K562 (cell line): ENCODE results near the gene PPP1R37. TPM values are rescaled to one million over a fixed set of nuclear protein-coding genes. Genes with fewer than 3 reads are reported as not detected.

Experiments
- ATAC-seq: fragments of 200-7000 bp; cut with Tn5 transposase; 3 replicates; pipeline ENCODE4 v1.9.1; 2020; ENCODE audit warnings: moderate library complexity
- BruUV-seq: library from RNA; stranded (reverse); fragments of 400-500 nt; replicated peaks from 2 replicates; lab custom pipeline; 2021; lab: Mats Ljungman, UMichigan
- CTCF ChIA-PET: fragments of 300-600 bp; formaldehyde crosslinking; extraction: SDS; loops from one replicate; lab custom pipeline; 2021; ENCODE audit warnings: low intra/inter-chr PET ratio; lab: Yijun Ruan, JAX
- POLR2A ChIA-PET: fragments of 300-600, 350-650 bp; sonication (Branson Sonifier 250); formaldehyde crosslinking; extraction: SDS; loops from one replicate; lab custom pipeline; 2021; ENCODE audit warnings: antibody characterized with exemption, inconsistent platforms; lab: Yijun Ruan, JAX
- DNase-seq, 4 experiments: peaks; one replicate each; pipeline versions ENCODE4 v3.0.0 to v3.0.0-alpha.2; 2011 to 2018; ENCODE audit warnings: low spot score in 3 of 4, mixed read lengths in 3 of 4; ENCODE audit errors: extremely low read depth in 1 of 4
- FAIRE-seq: peaks from 2 replicates; lab custom pipeline; 2011; peaks lifted over from hg19 to GRCh38; lab: Jason Lieb, UNC
- H2AFZ ChIP-seq: 2 replicates; pipeline ENCODE4 v1.6.0; 2011; ENCODE audit warnings: low read depth, low read length, control low read depth, inconsistent platforms
- H3K27ac ChIP-seq: fragments of 200-600 bp; 3 replicates; pipeline ENCODE4 v1.8.0; 2011; ENCODE audit warnings: low read depth, mild to moderate bottlenecking, control low read depth, inconsistent platforms, low read length, moderate library complexity, mixed read lengths; ENCODE audit errors: extremely low read depth
- H3K27me3 ChIP-seq, 2 experiments: fragments of 300-600 bp in 1 of 2; 2 replicates in 1 of 2; 3 replicates in 1 of 2; pipeline versions ENCODE4 v1.6.0 to v1.8.0; 2011; ENCODE audit warnings: inconsistent platforms in 2 of 2, low read length in 2 of 2, mild to moderate bottlenecking in 1 of 2, mixed read lengths in 1 of 2, moderate library complexity in 1 of 2; ENCODE audit not compliant: control insufficient read depth in 2 of 2, insufficient read depth in 2 of 2
- H3K36me3 ChIP-seq: fragments of 300-600 bp; 3 replicates; pipeline ENCODE4 v1.8.0; 2011; ENCODE audit warnings: mild to moderate bottlenecking, low read length, inconsistent platforms; ENCODE audit not compliant: control insufficient read depth, insufficient read depth
- H3K4me1 ChIP-seq, 2 experiments: fragments of 200-600 bp in 1 of 2; replicated peaks in 1 of 2; 2 replicates in 1 of 2; 3 replicates in 1 of 2; pipeline versions ENCODE4 v1.5.1 to v1.8.0; 2011; ENCODE audit warnings: inconsistent platforms in 2 of 2, low read length in 2 of 2, mild to moderate bottlenecking in 1 of 2, mixed read lengths in 1 of 2, moderate library complexity in 1 of 2; ENCODE audit not compliant: control insufficient read depth in 2 of 2, insufficient read depth in 2 of 2
- H3K4me2 ChIP-seq: 2 replicates; pipeline ENCODE4 v1.6.1; 2011; ENCODE audit warnings: low read length, control low read depth, inconsistent platforms, mixed read lengths; ENCODE audit not compliant: insufficient read depth
- H3K4me3 ChIP-seq: fragments of 200-600 bp; sonication (generic), shearing (Covaris generic); 2 replicates; pipeline ENCODE4 v1.5.1; 2016; ENCODE audit warnings: control low read depth, inconsistent platforms
- H3K79me2 ChIP-seq: fragments of 200-600 bp; 3 replicates; pipeline ENCODE4 v1.8.0; 2011; ENCODE audit warnings: low read length, inconsistent platforms; ENCODE audit not compliant: control insufficient read depth, insufficient read depth
- H3K9ac ChIP-seq, 2 experiments: 2 replicates each; pipeline versions ENCODE4 v1.6.0 to v1.6.1; 2011; ENCODE audit warnings: low read depth in 2 of 2, low read length in 2 of 2, control low read depth in 1 of 2, inconsistent platforms in 1 of 2, mild to moderate bottlenecking in 1 of 2, mixed read lengths in 1 of 2; ENCODE audit not compliant: insufficient read depth in 1 of 2
- H3K9me1 ChIP-seq: one replicate; pipeline ENCODE4 v1.6.0; 2011; ENCODE audit warnings: inconsistent platforms, mild to moderate bottlenecking, low read length, moderate library complexity; ENCODE audit not compliant: control insufficient read depth, insufficient read depth
- H3K9me3 ChIP-seq: replicated peaks from 2 replicates; pipeline ENCODE4 v1.5.1; 2011; ENCODE audit warnings: low read depth, low read length, inconsistent platforms; ENCODE audit not compliant: control insufficient read depth, insufficient read depth
- H4K20me1 ChIP-seq: replicated peaks from 2 replicates; pipeline ENCODE4 v1.6.1; 2011; ENCODE audit warnings: low read length, inconsistent platforms, mixed read lengths; ENCODE audit not compliant: control insufficient read depth, insufficient read depth
- ARID1B ChIP-seq: fragments of 450-650 bp; IDR thresholded peaks from 2 replicates; pipeline ENCODE4 v1.6.1; 2016; ENCODE audit warnings: antibody characterized with exemption, mild to moderate bottlenecking, inconsistent platforms
- BMI1 ChIP-seq: fragments of 150-350 bp; IDR thresholded peaks from 2 replicates; pipeline ENCODE4 v1.6.1; 2014; ENCODE audit warnings: low read length
- FOXP1 ChIP-seq: sonication (generic); formaldehyde crosslinking; IDR thresholded peaks from 2 replicates; pipeline ENCODE4 v1.8.0; 2022; ENCODE audit warnings: mild to moderate bottlenecking, missing genetic modification reagents
- GABPA ChIP-seq: fragments of 200-800 bp; sonication (Bioruptor generic); conservative IDR thresholded peaks from 2 replicates; pipeline ENCODE4 v1.6.1; 2016; ENCODE audit warnings: low read depth, missing genetic modification characterization, missing compliant biosample characterization
- GABPB1 ChIP-seq: sonication (generic); formaldehyde crosslinking; IDR thresholded peaks from 2 replicates; pipeline ENCODE4 v1.8.0; 2022; ENCODE audit warnings: mild to moderate bottlenecking, missing genetic modification reagents
- HNRNPH1 ChIP-seq: fragments of 200-400 bp; formaldehyde crosslinking; optimal IDR thresholded peaks from 2 replicates; pipeline ENCODE3; 2017; ENCODE audit warnings: low read depth, mild to moderate bottlenecking, low read length, moderate library complexity
- KDM4B ChIP-seq, 2 experiments: fragments of 450-650 bp in 1 of 2; sonication (generic) in 1 of 2; IDR thresholded peaks; 2 replicates each; pipeline ENCODE4 v1.6.1; 2016 to 2017; ENCODE audit warnings: borderline replicate concordance in 2 of 2, antibody characterized with exemption in 1 of 2, low read depth in 1 of 2, mild to moderate bottlenecking in 1 of 2
- KDM5B ChIP-seq: fragments of 200-600 bp; sonication (generic); IDR thresholded peaks from 2 replicates; pipeline ENCODE4 v1.6.1; 2012; ENCODE audit warnings: low read depth, mild to moderate bottlenecking, moderate library complexity, low read length, control low read depth, inconsistent platforms; ENCODE audit not compliant: insufficient replicate concordance
- L3MBTL2 ChIP-seq: fragments of 450-650 bp; IDR thresholded peaks from 2 replicates; pipeline ENCODE4 v1.6.1; 2016; ENCODE audit warnings: mild to moderate bottlenecking, moderate library complexity
- SMC3 ChIP-seq: conservative IDR thresholded peaks from 2 replicates; pipeline ENCODE4 v1.6.1; 2011; ENCODE audit warnings: low read depth, low read length, improper control_type of control experiment; ENCODE audit not compliant: insufficient read depth
- WHSC1 ChIP-seq: IDR thresholded peaks from one replicate; pipeline ENCODE4 v1.6.1; 2012; ENCODE audit warnings: low read length, control low read depth, inconsistent platforms
- ZC3H11A ChIP-seq: IDR thresholded peaks from 2 replicates; pipeline ENCODE4 v1.6.1; 2012; ENCODE audit warnings: low read depth, low read length, improper control_type of control experiment
- ZNF695 ChIP-seq: fragments of 450-650 bp; formaldehyde crosslinking; IDR thresholded peaks from 2 replicates; pipeline ENCODE4 v1.4.0; 2020; ENCODE audit warnings: mild to moderate bottlenecking, moderate library complexity
- WGBS: fragments of 100-300 bp; shearing (Covaris generic); methylation state at CpG from one replicate; pipeline ENCODE4 v1.1.6; 2016; ENCODE audit warnings: low coverage, mixed read lengths; ENCODE audit not compliant: insufficient coverage; ENCODE audit errors: missing lambda C conversion rate; 5-methylcytosine and 5-hydroxymethylcytosine counted together
- in situ Hi-C: fragments of 300-500 bp; cut with MboI; formaldehyde crosslinking; loops from 4 replicates; pipeline ENCODE4 v1.15.0; 2018; ENCODE audit warnings: inconsistent platforms, mixed read lengths
- intact Hi-C: fragments of 100-400 bp; cut with micrococcal nuclease; formaldehyde crosslinking; loops from 2 replicates; pipeline ENCODE4 v1.14.2; 2022
- polyA plus RNA-seq, 8 experiments: library from polyadenylated mRNA; depleted of rRNA in 4 of 8; stranded (reverse) in 5 of 8; unstranded in 3 of 8; fragments of >200 nt; fragmentation: Nextera tagmentation in 2 of 8; fragmentation: Illumina TruSeq in 1 of 8; extraction: Ambion mirVana in 2 of 8; extraction: Trizol in 1 of 8; gene quantifications; 2 replicates each; pipeline versions ENCODE4 v1.2.1 to v1.2.3, GENCODE V29; 2011 to 2014; ENCODE audit warnings: inconsistent platforms in 1 of 8, missing spikeins in 1 of 8
- total RNA-seq, 7 experiments: library from RNA; depleted of rRNA in 6 of 7; stranded (reverse); fragments of >200 nt in 6 of 7; fragmentation: Illumina TruSeq in 2 of 7; extraction: Trizol in 2 of 7; gene quantifications; 2 replicates each; pipeline versions ENCODE4 v1.2.1 to v1.2.3, GENCODE V29; 2011 to 2021; ENCODE audit warnings: low replicate concordance in 1 of 7
- TF ChIP-seq, protein P1 (sequence below): fragments of 450-650 bp; formaldehyde crosslinking; IDR thresholded peaks from 2 replicates; pipeline ENCODE4 v1.4.0; 2022; ENCODE audit warnings: mild to moderate bottlenecking, moderate library complexity
- TF ChIP-seq, protein P2 (sequence below): sonication (generic); formaldehyde crosslinking; IDR thresholded peaks from 2 replicates; pipeline ENCODE4 v1.8.1; 2023; ENCODE audit warnings: missing genetic modification reagents, mild to moderate bottlenecking, borderline replicate concordance

Gene PPP1R37
- total and polyA plus RNA-seq, 9 of the 15 experiments (the other 6 are each of a cell fraction or from before 2014, with no cell fraction given): 0.04 to 20.3 (median 7.3) TPM

DNA sequence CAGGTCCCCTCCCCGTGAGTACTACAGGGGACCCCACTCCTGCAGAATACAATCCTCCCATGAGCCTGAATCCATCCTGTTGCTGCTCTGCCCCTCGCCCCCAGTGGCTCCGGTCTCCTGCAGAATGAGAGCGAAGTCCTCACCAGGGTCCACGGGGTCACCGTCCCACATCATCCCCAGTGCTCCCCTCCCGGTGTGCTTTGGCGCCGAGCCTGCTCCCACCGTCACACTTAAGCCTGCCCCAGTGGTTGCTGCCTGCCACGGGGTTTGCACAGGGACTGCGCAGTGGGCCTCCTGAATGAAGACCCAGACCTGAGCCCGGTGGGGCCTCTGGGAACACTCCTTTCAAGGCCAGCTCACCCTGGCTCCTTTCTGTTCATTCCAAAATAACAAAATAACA lies 37.3 kb downstream of the PPP1R37 start:
- Histone ChIP-seq H3K9me1 (peaks cover 7% of the 10 kb centered on the region), H3K79me2 (peaks cover 39% of the 10 kb centered on the region), H3K9me3 (no peaks in the 10 kb centered on the region), H4K20me1 (peaks cover 26% of the 10 kb centered on the region), H3K4me3 (no peak overlapping the region), H3K4me1 (peaks cover 10 to 28% of the 10 kb centered on the region in 2 experiments), H3K4me2 (no peak overlapping the region), H3K27ac (no peak overlapping the region), H3K9ac (no peak overlapping the region), H2AFZ (no peak overlapping the region), H3K36me3 (peaks cover 18% of the 10 kb centered on the region; the same call in 1 of the 3 replicates), H3K27me3 (no peaks in the 10 kb centered on the region)
- ChIA-PET POLR2A (no interaction called here), CTCF (interaction anchor here (0.6 kb wide), 1 partner anchor 373 kb away, joined by 3 read pairs; no protein-coding TSS in a partner anchor)
- no TSS peak for BruUV-seq
- in situ Hi-C loops: no loop called here
- ATAC-seq: no peak
- 85% methylated on average over 13 of the region's 13 CpGs for WGBS
- intact Hi-C loops: no loop called here
- DNase-seq: no peak
- no peak for FAIRE-seq
- TF ChIP-seq ZC3H11A: no peak
- no peak for TF ChIP-seq SMC3
- TF ChIP-seq GABPB1 (CRISPR knock-in tag): no peak
- TF ChIP-seq, protein P1, sequence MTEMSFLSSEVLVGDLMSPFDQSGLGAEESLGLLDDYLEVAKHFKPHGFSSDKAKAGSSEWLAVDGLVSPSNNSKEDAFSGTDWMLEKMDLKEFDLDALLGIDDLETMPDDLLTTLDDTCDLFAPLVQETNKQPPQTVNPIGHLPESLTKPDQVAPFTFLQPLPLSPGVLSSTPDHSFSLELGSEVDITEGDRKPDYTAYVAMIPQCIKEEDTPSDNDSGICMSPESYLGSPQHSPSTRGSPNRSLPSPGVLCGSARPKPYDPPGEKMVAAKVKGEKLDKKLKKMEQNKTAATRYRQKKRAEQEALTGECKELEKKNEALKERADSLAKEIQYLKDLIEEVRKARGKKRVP (CRISPR knock-in tag): no peak
- TF ChIP-seq L3MBTL2: no peak
- no peak for TF ChIP-seq WHSC1
- TF ChIP-seq ZNF695: no peak
- TF ChIP-seq KDM5B: no peak
- no peak for TF ChIP-seq GABPA (tag)
- no peak for TF ChIP-seq BMI1
- TF ChIP-seq KDM4B (IDR thresholded peaks at IDR 0.05; ENCODE audit: borderline replicate concordance in 2 of 2, low read depth in 1 of 2): no peak
- TF ChIP-seq FOXP1 (CRISPR knock-in tag): no peak
- TF ChIP-seq, protein P2, sequence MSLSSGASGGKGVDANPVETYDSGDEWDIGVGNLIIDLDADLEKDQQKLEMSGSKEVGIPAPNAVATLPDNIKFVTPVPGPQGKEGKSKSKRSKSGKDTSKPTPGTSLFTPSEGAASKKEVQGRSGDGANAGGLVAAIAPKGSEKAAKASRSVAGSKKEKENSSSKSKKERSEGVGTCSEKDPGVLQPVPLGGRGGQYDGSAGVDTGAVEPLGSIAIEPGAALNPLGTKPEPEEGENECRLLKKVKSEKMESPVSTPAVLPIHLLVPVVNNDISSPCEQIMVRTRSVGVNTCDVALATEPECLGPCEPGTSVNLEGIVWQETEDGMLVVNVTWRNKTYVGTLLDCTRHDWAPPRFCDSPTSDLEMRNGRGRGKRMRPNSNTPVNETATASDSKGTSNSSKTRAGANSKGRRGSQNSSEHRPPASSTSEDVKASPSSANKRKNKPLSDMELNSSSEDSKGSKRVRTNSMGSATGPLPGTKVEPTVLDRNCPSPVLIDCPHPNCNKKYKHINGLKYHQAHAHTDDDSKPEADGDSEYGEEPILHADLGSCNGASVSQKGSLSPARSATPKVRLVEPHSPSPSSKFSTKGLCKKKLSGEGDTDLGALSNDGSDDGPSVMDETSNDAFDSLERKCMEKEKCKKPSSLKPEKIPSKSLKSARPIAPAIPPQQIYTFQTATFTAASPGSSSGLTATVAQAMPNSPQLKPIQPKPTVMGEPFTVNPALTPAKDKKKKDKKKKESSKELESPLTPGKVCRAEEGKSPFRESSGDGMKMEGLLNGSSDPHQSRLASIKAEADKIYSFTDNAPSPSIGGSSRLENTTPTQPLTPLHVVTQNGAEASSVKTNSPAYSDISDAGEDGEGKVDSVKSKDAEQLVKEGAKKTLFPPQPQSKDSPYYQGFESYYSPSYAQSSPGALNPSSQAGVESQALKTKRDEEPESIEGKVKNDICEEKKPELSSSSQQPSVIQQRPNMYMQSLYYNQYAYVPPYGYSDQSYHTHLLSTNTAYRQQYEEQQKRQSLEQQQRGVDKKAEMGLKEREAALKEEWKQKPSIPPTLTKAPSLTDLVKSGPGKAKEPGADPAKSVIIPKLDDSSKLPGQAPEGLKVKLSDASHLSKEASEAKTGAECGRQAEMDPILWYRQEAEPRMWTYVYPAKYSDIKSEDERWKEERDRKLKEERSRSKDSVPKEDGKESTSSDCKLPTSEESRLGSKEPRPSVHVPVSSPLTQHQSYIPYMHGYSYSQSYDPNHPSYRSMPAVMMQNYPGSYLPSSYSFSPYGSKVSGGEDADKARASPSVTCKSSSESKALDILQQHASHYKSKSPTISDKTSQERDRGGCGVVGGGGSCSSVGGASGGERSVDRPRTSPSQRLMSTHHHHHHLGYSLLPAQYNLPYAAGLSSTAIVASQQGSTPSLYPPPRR (CRISPR knock-in tag): no peak
- TF ChIP-seq HNRNPH1: no peak
- TF ChIP-seq ARID1B: no peak
